NK-92 (cell line): ENCODE measurements around the gene KLF16.

ENCODE experiments used
- DNase-seq: peaks from one replicate; lab custom pipeline; 2025; ENCODE audit not compliant: unreplicated experiment; lab: John Stamatoyannopoulos, UW

The KLF16 gene

DNA sequence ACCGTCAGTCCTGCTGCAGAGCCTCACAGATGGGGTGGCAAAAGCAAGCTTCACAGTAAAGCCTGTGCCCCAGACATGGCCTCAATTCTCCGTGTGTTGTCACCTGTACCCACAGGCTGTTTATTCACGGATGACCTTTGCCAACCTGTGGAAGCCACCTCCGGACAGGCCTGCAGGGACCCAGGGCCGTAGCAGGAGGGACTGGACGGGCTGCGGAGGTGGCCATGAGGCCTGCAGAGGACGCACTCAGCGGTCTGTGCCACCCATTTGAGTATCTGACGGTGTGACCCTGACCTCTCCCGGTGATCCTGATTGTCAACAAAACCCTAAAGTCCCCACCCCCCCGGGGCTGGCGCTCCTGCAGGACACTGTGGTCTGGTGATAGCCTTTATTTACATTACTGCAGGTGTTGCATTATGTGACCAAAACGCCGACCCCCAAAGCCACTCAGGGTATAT, 7.8 kb upstream of the KLF16 start:
- DNase-seq = no peak

DNA sequence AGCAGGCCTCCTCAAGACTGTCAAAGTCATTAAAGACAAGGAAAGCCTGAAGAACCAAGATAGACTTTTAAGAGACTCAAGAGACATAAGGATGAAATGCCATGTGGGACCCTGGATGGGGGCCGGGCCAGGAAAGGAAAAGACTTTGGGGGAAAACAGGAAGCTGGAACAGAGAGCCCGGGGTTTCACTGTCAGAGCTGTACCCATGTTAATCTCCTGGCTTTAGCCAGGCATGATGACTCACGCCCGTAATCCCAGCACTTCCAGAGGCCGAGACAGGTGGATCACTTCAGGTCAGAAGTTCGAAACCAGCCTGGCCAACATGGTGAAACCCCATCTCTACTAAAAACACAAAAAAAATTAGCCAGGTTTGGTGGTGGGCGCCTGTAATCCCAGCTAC, 5.6 kb upstream of the KLF16 start:
- DNase-seq = no peak

DNA sequence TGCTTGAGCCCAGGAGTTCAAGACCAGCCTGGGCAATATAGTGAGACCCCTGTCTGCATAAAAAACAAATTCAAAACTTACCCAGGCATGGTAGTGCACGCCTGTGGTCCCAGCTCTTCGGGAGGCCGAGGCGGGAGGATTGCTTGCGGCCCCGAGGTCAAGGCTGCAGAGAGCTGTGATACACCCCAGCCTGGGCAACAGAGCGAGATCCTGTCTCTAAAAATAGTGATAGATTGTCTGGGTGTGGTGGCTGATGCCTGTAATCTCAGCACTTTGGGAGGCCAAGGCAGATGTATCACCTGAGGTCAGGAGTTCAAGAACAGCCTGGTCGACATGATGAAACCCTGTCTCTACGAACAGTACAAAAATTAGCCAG, 4.0 kb upstream of the KLF16 start:
- DNase-seq = no peak

DNA sequence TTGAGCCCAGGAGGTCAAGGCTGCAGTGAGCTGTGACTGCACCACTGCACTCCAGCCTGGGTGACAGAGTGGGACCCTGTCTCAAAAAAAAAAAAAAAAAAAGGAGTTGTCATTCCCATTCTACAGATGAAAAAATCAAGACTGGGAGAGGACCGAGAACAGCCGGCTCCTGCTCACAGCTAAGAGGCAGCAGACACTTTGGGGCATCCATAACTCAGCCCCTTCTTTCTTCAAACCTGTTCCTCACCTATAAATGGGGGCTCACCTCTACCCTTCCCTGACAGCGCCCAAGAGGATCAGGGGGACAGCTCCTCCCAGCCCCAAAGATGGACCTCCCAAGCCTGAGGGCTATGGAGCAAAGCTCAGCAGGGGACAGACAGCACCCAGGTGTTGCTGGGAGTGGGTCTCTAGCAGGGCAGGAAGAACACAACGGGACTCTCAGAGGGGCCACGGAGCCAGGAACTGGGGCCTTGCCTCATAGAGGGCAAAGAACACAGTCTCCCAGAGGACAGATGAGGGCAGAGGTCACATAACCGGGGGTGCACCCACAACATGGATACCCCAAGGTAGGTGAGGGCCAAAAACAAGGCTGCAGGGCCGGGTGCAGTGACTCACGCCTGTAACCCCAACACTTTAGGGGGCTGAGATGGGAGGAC, 3.4 kb upstream of the KLF16 start:
- no peak for DNase-seq

DNA sequence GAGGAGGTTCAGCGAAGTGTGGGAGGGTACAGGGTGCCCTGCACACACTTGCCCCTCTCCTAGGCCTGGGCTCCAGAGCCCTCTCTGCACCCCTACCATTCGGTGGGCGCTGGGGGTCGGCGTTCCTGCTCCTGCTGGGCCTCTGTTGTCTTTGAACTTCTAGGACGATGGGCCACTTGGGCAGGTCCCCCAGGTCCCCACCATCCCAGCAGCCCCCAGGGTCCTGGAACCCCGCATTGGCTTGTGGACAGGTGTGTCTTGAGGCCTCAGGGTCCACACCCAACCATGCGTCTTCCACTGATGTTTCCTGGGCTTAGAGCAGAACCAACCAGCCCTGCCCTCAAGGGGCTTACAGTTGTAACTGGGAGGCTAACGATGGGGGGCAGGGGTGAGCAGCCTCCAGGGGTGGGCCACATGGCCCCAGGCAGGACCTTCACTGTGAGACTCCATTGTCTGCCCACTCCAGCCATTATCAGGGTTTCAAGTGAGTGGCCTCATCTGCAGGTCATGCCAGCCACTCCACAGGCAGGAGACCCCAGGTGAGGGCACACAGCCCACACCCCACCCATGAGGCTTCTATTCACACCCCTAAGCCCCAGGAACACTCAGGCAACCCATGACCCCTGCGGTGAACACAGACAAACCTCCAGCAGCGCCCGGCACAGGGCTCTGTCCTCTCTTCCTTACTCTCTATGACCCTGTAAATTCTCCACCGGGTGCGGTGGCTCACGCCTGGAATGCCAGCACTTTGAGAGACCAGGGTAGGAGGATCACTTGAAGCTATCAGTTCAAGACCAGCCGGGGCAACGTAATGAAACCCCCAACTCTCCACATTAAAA, 2.0 kb upstream of the KLF16 start:
- DNase-seq = no peak

DNA sequence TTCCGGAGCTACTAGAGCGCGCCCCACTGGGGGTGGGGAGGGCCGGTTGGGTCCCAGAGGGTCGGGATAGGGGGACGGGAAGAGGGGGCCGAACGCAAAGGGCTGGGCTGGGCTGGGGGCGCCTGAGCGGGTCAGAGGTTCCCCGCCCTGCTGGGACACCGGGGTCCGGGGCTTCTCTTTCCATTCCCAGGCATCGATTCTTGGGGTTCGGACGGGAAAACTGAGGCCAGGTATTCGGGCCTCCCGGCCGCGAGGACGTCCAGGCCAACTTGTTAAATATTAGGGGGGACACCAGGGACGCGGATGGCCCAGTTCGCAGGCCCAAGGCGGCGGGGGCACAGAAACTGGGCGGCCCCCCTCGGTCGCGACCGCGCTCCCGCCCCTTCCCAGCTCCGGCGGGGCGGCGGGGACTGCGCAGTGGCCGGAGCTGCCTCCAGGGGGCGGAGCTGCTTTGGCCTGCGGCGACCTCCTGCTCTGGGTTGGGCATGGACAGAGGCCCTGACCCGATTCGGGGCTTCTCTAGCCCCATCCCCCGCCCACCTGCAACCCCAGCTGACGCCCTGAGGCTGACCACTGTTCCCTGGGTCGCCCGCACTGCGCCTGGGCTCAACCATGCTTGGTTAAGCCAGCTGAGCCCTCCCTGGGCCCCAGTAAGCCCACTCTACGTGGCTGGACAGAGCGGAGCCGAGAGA, 1.2 kb upstream of the KLF16 start:
- no peak for DNase-seq

DNA sequence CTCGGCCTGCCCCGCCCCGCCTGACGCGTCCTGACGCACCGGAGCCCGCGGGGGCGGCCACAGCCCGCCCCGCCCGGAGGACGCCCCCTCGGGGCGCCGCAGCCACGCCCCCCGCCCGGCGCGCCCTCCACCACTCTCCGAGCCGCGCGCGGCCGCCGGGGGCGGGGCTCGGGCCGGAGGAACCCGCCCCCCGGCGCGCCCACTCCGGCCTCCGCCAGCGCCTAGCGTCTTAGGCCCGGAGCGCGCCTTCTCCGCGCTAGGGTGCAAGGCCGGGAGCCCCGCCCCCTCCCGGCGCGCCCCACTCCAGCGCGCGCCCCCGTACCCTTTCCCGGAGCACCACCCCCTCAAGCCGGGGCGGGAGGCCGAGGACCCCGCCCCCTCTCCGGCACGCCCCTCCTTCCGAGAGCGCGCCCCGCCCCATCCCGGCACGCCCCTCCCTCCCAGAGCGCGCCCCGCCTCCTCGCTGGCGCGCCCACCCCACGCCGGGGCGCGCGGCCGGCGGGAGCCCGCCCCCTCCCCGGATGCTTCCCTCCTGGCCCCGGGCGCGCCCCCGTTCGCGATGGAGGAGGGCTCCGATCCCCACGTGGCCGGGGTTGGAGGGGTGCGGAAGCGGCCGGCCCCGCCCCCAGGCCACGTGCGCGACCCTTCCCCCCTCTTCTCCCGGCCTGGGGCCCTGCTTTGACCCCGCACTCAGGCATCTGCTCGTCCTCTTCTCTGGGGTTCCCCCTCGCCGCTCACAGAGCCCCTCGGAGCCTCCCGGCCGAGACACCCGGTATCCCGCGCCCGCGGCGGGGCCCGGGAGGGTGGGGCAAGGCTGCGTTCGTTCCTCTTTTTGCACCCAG, 480 bp upstream of the KLF16 start:
- no peak for DNase-seq

DNA sequence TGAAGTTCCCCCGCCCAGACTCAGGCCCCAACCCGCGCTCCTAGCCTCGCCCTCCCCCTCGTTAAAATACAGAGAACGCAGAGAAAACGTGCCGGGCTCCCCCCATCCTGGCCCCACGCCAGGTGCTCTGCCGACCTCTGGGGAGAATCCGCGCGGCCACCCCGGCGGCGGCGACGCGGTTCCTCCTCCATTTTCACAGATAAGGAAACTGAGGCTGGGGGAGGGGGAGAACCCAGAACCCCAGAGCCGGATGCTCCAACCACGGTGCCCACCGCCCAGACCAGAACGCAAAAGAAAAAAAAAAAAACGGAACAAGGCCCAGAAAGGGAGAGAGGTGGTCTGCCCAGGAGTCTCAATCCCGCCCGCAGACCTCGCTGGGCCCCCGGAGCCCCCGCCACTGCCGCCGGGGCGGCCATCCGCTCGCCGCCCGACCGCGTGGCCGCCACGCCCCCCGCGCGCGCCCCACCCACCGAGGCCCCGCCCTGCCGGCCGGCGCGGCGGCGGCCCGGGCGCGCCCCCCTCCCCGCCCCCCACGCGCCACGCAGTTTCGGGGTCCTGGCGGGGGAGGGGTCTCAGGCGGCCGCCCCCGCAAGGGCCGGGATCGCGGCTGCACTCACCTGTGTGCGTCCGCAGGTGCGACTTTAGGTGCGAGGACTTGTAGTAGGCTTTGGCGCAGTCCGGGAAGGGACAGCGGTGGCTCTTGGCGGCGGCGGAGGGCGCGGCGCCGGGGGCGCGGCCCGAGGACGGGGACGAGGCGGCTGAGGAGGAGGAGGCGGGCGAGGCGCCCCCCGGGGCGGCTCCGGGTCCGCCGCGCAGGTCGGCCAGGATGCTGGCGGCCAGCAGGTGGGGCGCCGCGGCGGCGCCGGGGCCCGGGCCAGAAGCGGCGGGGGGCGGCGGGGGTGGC, 703 bp downstream of the KLF16 start:
- DNase-seq = no peak

DNA sequence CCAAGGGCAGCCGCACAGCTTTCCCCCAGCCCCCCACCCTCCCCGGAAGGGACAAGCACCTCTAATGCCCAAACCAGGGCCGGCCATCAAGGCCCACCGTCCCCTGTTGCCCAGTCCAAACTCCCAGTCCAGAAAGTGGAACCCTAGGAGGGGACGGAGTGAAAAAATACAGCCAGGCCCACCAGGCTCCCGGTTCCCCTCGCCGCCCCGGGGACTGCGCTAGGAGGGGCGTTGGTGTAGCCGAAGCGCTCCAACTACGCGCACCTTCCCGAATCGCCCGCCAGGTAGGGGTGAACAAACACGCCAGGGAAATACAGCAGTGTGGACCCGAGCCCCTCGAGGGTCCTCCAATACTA, 1.3 kb downstream of the KLF16 start:
- DNase-seq = no peak

DNA sequence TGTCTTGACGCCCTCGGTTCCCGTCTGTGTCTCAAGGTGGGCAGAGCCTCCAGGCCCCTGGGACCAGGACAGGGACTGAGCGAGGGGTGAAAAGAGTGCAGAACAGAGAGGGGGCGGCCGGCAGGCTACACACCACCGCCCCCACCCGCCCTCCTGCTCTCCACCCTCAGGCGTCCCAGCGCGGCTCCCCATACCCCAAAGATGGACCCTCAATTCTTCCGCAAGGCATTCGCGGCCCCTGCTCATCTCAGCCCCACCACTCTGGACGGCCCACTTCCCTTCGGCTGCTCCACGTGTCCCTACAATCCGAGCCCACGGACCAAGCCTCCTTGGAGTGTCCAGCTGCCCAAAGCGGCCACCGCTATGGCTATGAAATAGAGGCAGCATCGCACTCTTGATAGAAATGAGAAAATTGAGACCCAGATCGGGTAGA, 1.8 kb downstream of the KLF16 start:
- no peak for DNase-seq

DNA sequence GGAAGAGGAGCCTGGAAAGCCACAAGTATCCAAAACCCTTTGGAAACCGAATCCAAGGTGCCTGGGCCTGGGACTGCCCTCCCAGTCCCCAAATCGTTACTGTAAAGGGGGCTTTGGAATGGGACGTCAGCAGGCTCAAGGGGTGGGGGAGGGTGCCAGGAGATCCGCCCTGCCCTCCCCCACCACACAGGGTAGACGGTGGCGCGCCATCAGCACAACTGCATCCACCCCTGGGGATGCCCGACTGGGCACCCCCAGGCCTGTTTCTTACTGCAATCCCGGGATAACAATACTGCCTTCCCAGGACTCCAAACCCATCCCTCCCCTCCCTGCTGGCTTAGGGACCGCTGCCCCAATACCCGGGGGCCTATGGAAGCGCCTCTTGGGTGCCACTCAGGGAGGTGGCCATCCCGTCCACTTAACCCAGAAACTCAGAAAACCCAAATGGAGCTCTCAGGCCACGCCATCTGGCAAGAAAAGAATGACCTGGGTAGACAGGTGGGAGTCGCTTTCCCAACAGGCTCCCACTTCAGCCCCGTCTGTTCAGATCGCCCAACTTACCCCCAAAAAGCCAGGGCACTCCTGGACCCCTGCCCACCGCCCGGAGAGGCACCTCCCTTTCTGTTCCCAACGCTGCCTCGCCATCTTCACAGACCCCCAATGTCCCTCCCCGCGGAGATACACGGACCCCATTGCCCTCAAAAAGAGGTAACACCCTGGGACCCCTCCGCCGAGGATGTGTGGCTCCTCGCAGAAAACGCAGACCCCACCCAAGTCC, 2.4 kb downstream of the KLF16 start:
- DNase-seq = no peak

DNA sequence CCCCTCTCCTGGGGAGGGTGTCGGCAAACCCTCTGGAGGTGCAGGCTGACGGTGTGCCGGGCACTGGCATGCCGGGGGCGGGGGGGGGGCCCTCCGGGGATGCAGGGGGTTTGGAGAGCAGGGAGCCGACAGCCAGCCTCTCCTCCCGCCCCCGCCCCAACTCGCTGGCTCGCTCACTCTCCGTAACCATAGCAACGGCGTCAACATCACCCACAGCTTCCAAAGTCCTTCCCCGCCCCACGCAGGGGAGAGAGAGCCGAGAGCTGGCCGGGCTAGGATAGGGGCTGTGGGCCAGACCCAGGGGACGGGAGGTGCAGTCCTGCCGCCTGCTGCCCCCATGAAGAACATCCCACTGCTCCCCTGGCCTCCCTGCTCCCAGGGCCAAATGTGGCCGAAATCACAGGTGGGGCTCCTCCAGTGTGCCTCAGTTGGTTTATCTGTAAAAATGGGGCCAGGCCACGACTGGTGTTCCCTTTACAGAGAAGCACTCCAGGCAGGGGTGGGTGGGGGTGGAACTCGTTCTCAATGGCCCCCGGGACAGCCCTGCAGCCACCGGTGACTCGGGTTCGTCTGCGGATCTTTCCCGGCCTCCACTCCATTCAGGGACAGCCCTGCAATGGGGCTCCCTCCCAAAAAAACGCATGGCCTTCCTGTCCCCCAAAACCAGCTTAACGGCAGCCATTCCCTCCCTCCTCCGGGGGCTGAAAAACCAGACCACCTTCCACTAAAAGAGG, 3.2 kb downstream of the KLF16 start:
- no peak for DNase-seq

DNA sequence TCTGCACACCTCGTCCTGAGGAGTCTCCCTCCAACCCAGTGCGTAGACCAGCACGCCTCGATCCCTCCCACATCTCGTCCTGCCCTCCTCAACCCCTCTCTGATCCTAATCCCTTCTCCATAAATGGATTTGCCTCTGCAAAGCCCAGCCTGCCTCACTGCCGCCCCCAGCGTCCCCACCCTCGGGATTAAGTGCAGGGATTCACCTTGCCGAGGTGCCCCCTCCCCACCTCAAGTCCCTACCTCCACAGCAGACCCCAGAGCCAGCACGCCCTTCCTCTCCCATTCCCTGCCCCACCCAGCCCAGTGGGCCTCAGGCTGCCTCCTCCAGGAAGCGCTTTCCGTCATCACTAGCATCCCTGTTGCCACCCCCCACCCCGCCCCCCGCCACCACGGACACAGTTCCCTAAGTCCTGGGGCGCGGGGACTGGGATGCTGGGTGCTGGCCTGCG, 4.0 kb downstream of the KLF16 start:
- no peak for DNase-seq

DNA sequence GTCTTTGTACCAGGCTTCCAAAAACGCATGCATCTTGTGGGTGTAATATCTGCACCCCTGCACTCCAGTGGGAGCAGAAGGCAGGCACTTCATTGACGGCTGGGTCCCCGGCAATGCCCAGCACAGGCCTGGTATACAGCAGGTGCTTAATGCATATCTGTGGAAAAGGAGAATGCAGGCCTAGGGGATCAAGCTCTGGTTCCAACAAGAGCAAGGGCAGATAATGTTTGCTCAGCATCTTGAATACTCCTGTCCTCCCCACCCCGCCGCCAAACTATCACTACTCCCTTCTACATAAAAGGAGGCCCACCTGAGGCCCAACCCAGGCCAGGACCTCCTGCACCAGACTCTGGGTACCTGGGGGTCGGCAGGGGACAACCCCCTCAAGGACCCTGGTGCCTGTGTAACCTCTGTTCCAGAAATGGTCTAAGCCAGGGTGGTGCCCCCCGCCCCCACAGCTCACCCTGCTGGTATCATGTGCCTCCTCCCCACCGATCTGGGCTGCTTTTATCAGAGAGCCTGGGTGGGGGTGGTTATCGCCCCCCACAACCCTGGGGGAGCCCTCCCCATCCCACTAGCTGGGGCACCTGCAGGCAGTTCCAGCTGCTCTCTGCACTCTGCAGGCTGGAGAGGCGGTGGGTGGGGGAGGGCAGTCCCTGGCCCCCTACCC, 4.8 kb downstream of the KLF16 start:
- DNase-seq = no peak

DNA sequence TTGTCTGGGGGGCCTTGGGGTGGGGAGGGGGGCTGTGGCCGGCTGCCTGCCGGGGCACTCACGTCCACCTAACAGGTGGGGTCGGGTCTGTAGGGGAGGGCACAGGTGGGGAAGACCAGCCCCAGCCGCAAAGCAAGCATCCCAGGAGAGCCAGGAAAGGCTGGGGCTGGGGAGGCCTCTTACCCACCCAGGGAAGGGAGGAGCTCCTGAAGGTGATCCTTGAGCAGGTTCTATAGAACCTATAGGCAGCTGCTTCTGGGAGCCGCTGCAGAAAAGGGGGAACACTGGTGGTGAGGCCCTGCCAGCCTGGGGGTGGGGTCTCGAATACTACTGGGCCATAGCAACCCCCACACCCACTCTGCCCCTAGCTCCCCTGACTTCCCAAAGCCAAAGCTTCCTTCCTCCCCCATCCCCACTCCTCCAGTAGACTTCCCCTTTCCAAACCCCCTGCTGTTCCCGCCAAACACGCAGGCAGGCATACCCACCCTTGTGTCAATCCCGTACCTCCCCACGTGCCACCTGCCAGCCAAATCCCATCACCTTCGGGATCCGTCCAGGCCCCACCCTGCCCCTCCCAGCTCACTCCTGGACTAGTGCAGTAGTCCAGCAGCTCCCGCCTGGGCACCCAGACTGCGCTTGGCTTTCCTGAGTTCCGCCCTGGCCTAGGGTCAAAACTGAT, 5.6 kb downstream of the KLF16 start:
- DNase-seq = no peak

DNA sequence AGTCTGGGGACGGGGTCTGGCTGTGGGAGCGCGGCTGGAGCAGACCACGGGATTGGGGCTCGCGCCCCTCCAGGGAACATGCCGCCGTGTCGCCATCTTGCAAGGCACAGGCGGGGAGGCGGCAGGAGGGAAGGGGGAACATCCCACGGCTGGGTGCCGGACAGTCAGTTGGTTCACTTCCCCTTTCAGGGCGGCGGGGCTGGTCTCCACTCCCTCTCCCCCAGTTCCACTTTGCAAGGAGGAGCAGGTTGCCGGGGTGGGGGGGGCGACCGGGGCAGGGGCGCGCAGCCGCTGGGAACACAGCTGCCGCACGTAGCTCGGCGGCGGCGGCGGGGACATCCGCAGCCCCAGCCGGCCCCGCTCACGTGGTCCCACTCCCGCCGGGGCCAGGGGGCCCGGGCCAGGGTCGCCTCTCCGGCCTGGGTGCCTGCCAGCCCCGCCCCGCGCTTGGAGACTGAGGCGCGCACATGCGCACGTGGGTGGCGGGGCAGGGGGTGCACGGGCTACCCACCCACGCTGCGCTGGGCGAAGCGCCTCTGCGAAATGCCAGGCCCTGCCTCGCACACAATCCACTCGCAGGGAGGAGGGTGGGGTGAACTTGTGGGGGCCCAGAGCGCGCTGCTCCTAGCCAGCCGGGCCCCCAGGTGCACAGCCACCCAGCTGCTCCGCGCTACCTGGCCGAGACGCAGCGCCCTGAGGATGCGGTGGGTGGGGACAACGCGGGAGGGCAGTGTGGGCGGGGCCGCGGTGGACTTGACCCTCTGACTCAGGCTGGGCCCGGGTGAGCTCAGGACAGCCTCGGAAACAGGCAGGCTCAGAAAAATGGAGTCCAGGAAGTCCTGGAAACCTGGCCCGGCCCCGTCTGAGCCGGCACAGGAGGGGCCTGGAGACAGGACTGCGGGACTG, 6.4 kb downstream of the KLF16 start:
- no peak for DNase-seq

DNA sequence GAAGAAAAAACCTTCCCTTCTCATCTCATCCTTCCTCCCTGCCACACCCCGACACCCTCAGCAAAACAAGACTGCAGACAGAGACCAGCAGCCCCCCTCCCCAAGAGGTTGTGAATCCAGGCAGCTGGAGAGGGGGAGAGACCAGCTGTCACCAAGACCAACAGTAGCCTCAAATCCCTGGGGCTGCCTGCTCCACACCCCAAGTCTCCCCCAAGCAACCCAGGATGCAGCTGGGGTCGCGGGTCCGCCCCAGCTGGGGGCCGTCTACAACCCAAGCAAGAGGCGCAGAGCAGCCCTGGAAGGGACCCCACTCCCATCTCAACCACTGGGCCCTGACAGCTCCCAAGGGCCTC, 7.1 kb downstream of the KLF16 start:
- DNase-seq = no peak
